H9 (cell line): Measurements from ENCODE around the gene ARID1B. TPM values are rescaled to one million over a fixed set of nuclear protein-coding genes. Genes with fewer than 3 reads are reported as not detected.

ENCODE experiments used
- DNase-seq: peaks from one replicate; pipeline ENCODE4 v3.0.0-alpha.2; 2017
- H2AFZ ChIP-seq: one replicate; pipeline ENCODE4 v1.6.1; 2013; ENCODE audit warnings: mild to moderate bottlenecking, low read length, control low read depth, moderate library complexity
- H2AK5ac ChIP-seq: 2 replicates; pipeline ENCODE4 v1.6.1; 2013; ENCODE audit warnings: low read length, control low read depth, mixed read lengths; ENCODE audit not compliant: insufficient read length
- H2BK120ac ChIP-seq: one replicate; pipeline ENCODE4 v1.6.1; 2013; ENCODE audit warnings: low read depth, mild to moderate bottlenecking, low read length, control low read depth, inconsistent platforms; ENCODE audit not compliant: poor library complexity, severe bottlenecking
- H2BK12ac ChIP-seq: 2 replicates; pipeline ENCODE4 v1.6.1; 2013; ENCODE audit warnings: low read length, control low read depth, mixed read lengths, low read depth; ENCODE audit not compliant: insufficient read length
- H2BK15ac ChIP-seq: 2 replicates; pipeline ENCODE4 v1.6.1; 2013; ENCODE audit warnings: low read depth, low read length, control low read depth
- H2BK20ac ChIP-seq: one replicate; pipeline ENCODE4 v1.6.1; 2013; ENCODE audit warnings: low read depth, mild to moderate bottlenecking, low read length, control low read depth, inconsistent platforms; ENCODE audit not compliant: poor library complexity, severe bottlenecking
- H2BK5ac ChIP-seq: 2 replicates; pipeline ENCODE4 v1.6.1; 2013; ENCODE audit warnings: low read length, control low read depth, mixed read lengths; ENCODE audit not compliant: insufficient read length
- H3K14ac ChIP-seq: 2 replicates; pipeline ENCODE4 v1.6.1; 2013; ENCODE audit warnings: low read length, control low read depth; ENCODE audit not compliant: insufficient read depth
- H3K18ac ChIP-seq: 2 replicates; pipeline ENCODE4 v1.6.1; 2013; ENCODE audit warnings: low read depth, mild to moderate bottlenecking, mixed read lengths, low read length, control low read depth; ENCODE audit not compliant: insufficient read length
- H3K23ac ChIP-seq: 2 replicates; pipeline ENCODE4 v1.6.1; 2013; ENCODE audit warnings: low read length, control low read depth, mixed read lengths, low read depth; ENCODE audit not compliant: insufficient read length
- H3K23me2 ChIP-seq: 2 replicates; pipeline ENCODE4 v1.6.1; 2013; ENCODE audit warnings: low read depth, mild to moderate bottlenecking, mixed read lengths, low read length, control low read depth; ENCODE audit not compliant: insufficient read length, poor library complexity, severe bottlenecking
- H3K27ac ChIP-seq: 2 replicates; pipeline ENCODE4 v1.5.1; 2013; ENCODE audit warnings: low read length, control low read depth, mixed read lengths, low read depth; ENCODE audit not compliant: insufficient read length
- H3K27me3 ChIP-seq: 2 replicates; pipeline ENCODE4 v1.6.1; 2013; ENCODE audit warnings: low read length, control low read depth, inconsistent platforms; ENCODE audit not compliant: insufficient read depth
- H3K4ac ChIP-seq: 2 replicates; pipeline ENCODE4 v1.6.1; 2013; ENCODE audit warnings: low read depth, mild to moderate bottlenecking, control low read depth, inconsistent platforms, low read length, moderate library complexity
- H3K4me1 ChIP-seq: 2 replicates; pipeline ENCODE4 v1.6.1; 2013; ENCODE audit warnings: low read length, control low read depth, inconsistent platforms; ENCODE audit not compliant: insufficient read depth
- H3K4me2 ChIP-seq: 2 replicates; pipeline ENCODE4 v1.6.1; 2013; ENCODE audit warnings: low read length, control low read depth, mixed read lengths; ENCODE audit not compliant: insufficient read length, insufficient read depth
- H3K56ac ChIP-seq: 2 replicates; pipeline ENCODE4 v1.6.1; 2013; ENCODE audit warnings: low read depth, mild to moderate bottlenecking, mixed read lengths, low read length, control low read depth; ENCODE audit not compliant: insufficient read length
- H3K79me1 ChIP-seq: 2 replicates; pipeline ENCODE4 v1.6.1; 2013; ENCODE audit warnings: low read depth, mild to moderate bottlenecking, moderate library complexity, low read length, control low read depth, inconsistent platforms; ENCODE audit not compliant: insufficient read depth, poor library complexity, severe bottlenecking
- H3K79me2 ChIP-seq: 2 replicates; pipeline ENCODE4 v1.6.1; 2013; ENCODE audit warnings: low read length, control low read depth, inconsistent platforms; ENCODE audit not compliant: insufficient read depth
- H3K9ac ChIP-seq: 2 replicates; pipeline ENCODE4 v1.6.1; 2013; ENCODE audit warnings: low read length, control low read depth, mixed read lengths; ENCODE audit not compliant: insufficient read length; ENCODE audit errors: extremely low read depth
- H3K9me3 ChIP-seq: one replicate; pipeline ENCODE4 v1.6.1; 2013; ENCODE audit warnings: low read depth, low read length, inconsistent platforms; ENCODE audit not compliant: control insufficient read depth
- H3T11ph ChIP-seq: one replicate; pipeline ENCODE4 v1.6.1; 2013; ENCODE audit warnings: mild to moderate bottlenecking, low read length, control low read depth, inconsistent platforms
- H4K20me1 ChIP-seq: one replicate; pipeline ENCODE4 v1.6.1; 2013; ENCODE audit not compliant: control insufficient read depth, insufficient read length, insufficient read depth
- H4K5ac ChIP-seq: 2 replicates; pipeline ENCODE4 v1.6.1; 2013; ENCODE audit warnings: low read depth, mild to moderate bottlenecking, mixed read lengths, low read length, control low read depth; ENCODE audit not compliant: insufficient read length
- H4K8ac ChIP-seq: replicated peaks from 2 replicates; pipeline ENCODE4 v1.6.1; 2013; ENCODE audit warnings: low read length, control low read depth, mixed read lengths, low read depth; ENCODE audit not compliant: insufficient read length
- H4K91ac ChIP-seq: 2 replicates; pipeline ENCODE4 v1.6.1; 2013; ENCODE audit warnings: low read depth, mild to moderate bottlenecking, moderate library complexity, mixed read lengths, low read length, control low read depth; ENCODE audit not compliant: insufficient read length
- H3K27ac Mint-ChIP-seq, 3 experiments: 2 replicates in 2 of 3; 3 replicates in 1 of 3; pipeline ENCODE4 v1.8.0; 2020 to 2021; ENCODE audit warnings: mixed read lengths in 3 of 3, mild to moderate bottlenecking in 1 of 3, moderate library complexity in 1 of 3
- H3K27me3 Mint-ChIP-seq: 2 replicates; pipeline ENCODE4 v1.8.0; 2021; ENCODE audit warnings: low read depth, mild to moderate bottlenecking, moderate library complexity, mixed read lengths
- H3K36me3 Mint-ChIP-seq, 3 experiments: 2 replicates in 2 of 3; 3 replicates in 1 of 3; pipeline ENCODE4 v1.8.0; 2020 to 2021; ENCODE audit warnings: low read depth in 3 of 3, mixed read lengths in 3 of 3; ENCODE audit not compliant: insufficient read depth in 1 of 3
- H3K4me1 Mint-ChIP-seq, 2 experiments: 2 replicates each; pipeline ENCODE4 v1.8.0; 2020; ENCODE audit warnings: mixed read lengths in 2 of 2
- H3K4me3 Mint-ChIP-seq, 2 experiments: 2 replicates in 1 of 2; 3 replicates in 1 of 2; pipeline ENCODE4 v1.8.0; 2020 to 2021; ENCODE audit warnings: mild to moderate bottlenecking in 2 of 2, mixed read lengths in 2 of 2, moderate library complexity in 1 of 2
- H3K9me3 Mint-ChIP-seq, 2 experiments: 2 replicates in 1 of 2; 3 replicates in 1 of 2; pipeline ENCODE4 v1.8.0; 2020; ENCODE audit warnings: mild to moderate bottlenecking in 2 of 2, mixed read lengths in 2 of 2, moderate library complexity in 1 of 2
- CTCF ChIP-seq: fragments of 200-600 bp; sonication (generic); conservative IDR thresholded peaks from 3 replicates; pipeline ENCODE4 v1.8.0; 2021; ENCODE audit warnings: antibody characterized with exemption, mild to moderate bottlenecking
- WGBS: extraction: QIAGEN DNeasy Blood & Tissue Kit; methylation state at CpG from one replicate; pipeline ENCODE4 v1.1.7; 2013; ENCODE audit warnings: missing lambda C conversion rate, low lambda C conversion rate, mixed read lengths; ENCODE audit not compliant: insufficient read length; ENCODE audit errors: extremely low coverage; 5-methylcytosine and 5-hydroxymethylcytosine counted together
- total RNA-seq: library from RNA; stranded (reverse); gene quantifications from 2 replicates; pipeline ENCODE4 v1.2.1, GENCODE V29; 2021

ARID1B gene
- total RNA-seq, 1 experiment from 2014 or later = 88.2 TPM

GRCh38 chr6:156934069-156934460, 156.9 kb downstream of the ARID1B start:
- no CpG with 5 or more reads among the region's 2 CpGs for WGBS
- no peak overlapping the region for H2BK20ac ChIP-seq
- H3K36me3 Mint-ChIP-seq = peaks cover 3 to 11% (median 8%) of the 10 kb centered on the region in 3 experiments; a peak in 6 of 7 replicates
- no peak overlapping the region for H3K27ac ChIP-seq
- H4K5ac ChIP-seq = no peak overlapping the region
- no peak overlapping the region for H3K4me3 Mint-ChIP-seq
- H3K18ac ChIP-seq = no peak overlapping the region
- H3K79me1 ChIP-seq = no peaks in the 10 kb centered on the region
- no peak overlapping the region for H2BK120ac ChIP-seq
- TF ChIP-seq CTCF = no peak
- no peak overlapping the region for H3K14ac ChIP-seq
- peak overlapping the region in 1 of 3 experiments; percentile 59; a peak in 1 of 7 replicates for H3K27ac Mint-ChIP-seq
- H3K27me3 Mint-ChIP-seq = no peaks in the 10 kb centered on the region
- H3K27me3 ChIP-seq = no peaks in the 10 kb centered on the region
- DNase-seq = no peak
- H2BK12ac ChIP-seq = no peak overlapping the region
- peaks cover 7% of the 10 kb centered on the region; the same call in 1 of the 2 replicates for H3K79me2 ChIP-seq
- no peak overlapping the region for H3K4me2 ChIP-seq
- H4K8ac ChIP-seq = no peak overlapping the region
- no peak overlapping the region for H3K9ac ChIP-seq
- H3K23ac ChIP-seq = no peak overlapping the region
- H3K23me2 ChIP-seq = no peaks in the 10 kb centered on the region
- no peak overlapping the region for H3K4ac ChIP-seq
- no peaks in the 10 kb centered on the region for H4K20me1 ChIP-seq
- no peak overlapping the region for H2BK5ac ChIP-seq
- no peak overlapping the region for H3T11ph ChIP-seq
- H3K9me3 ChIP-seq = no peaks in the 10 kb centered on the region
- H4K91ac ChIP-seq = no peak overlapping the region
- H2AK5ac ChIP-seq = no peak overlapping the region
- no peak overlapping the region for H2AFZ ChIP-seq
- peaks cover 42 to 51% of the 10 kb centered on the region in 2 experiments for H3K4me1 Mint-ChIP-seq
- peaks cover 4% of the 10 kb centered on the region; the same call in 1 of the 2 replicates for H3K4me1 ChIP-seq
- no peak overlapping the region for H3K56ac ChIP-seq
- no peaks in the 10 kb centered on the region for H3K9me3 Mint-ChIP-seq
- H2BK15ac ChIP-seq = no peak overlapping the region
